Stimulated activated naive CD8-positive, alpha-beta T cell treated with anti-CD3 and anti-CD28 coated beads, Interleukin-15, amount 100 ng/mL, for 72 hours (primary cell): ENCODE data around the gene SIPA1L3.

Experiments used
- ATAC-seq: fragments of 150-1000 bp; cut with Tn5 transposase; 2 replicates; pipeline ENCODE4 v1.10.0; 2021; ENCODE audit warnings: mild to moderate bottlenecking, moderate library complexity
- DNase-seq, 2 donors: peaks; one replicate each; pipeline ENCODE4 v3.0.0; 2021 to 2022
- H3K27ac Mint-ChIP-seq, 2 donors: one replicate each; pipeline ENCODE4 v1.8.0; 2022; ENCODE audit warnings: mild to moderate bottlenecking in 2 of 2, mixed read lengths in 2 of 2, moderate library complexity in 2 of 2
- H3K27me3 Mint-ChIP-seq: one replicate; pipeline ENCODE4 v1.8.0; 2022; ENCODE audit warnings: mixed read lengths
- H3K4me1 Mint-ChIP-seq: one replicate; pipeline ENCODE4 v1.8.0; 2022; ENCODE audit warnings: mild to moderate bottlenecking, mixed read lengths
- H3K4me3 Mint-ChIP-seq, 2 donors: one replicate each; pipeline ENCODE4 v1.8.0; 2022; ENCODE audit warnings: mild to moderate bottlenecking in 2 of 2, mixed read lengths in 2 of 2, moderate library complexity in 1 of 2
- H3K9me3 Mint-ChIP-seq, 2 donors: one replicate each; pipeline ENCODE4 v1.8.0; 2022; ENCODE audit warnings: mixed read lengths in 2 of 2

Gene SIPA1L3

DNA sequence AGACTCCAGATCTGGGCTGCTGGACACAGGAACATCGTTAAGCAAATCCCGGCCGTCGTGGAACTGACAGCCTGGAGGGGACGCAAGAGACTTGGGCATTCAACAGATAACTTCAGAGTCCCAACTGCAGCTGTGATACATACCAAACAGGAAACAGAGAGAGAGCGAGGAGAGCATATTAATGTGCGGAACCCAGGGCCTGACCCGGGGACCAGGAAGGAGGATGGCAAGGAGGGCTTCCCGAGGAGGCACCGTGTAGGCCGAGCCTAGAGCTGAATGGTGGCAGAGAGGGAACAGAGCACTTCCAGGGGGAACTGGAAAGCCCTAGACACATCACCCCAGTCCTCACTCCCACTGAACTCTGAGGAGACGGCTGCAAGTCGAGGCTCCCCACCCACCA lies 68.1 kb downstream of the SIPA1L3 start:
- DNase-seq: no peak
- H3K27me3 Mint-ChIP-seq: no peaks in the 10 kb centered on the region
- no peak for ATAC-seq

GRCh38 chr19:37975596-37976515 lies 68.8 kb downstream of the SIPA1L3 start:
- ATAC-seq: no peak
- H3K27ac Mint-ChIP-seq: no peak overlapping the region
- no peaks in the 10 kb centered on the region for H3K4me1 Mint-ChIP-seq

More for the DNA sequence above, 68.1 kb downstream of the SIPA1L3 start:
- H3K4me3 Mint-ChIP-seq: no peak overlapping the region
- H3K27ac Mint-ChIP-seq: no peak overlapping the region
- H3K4me1 Mint-ChIP-seq: no peaks in the 10 kb centered on the region
- peaks cover 15 to 21% of the 10 kb centered on the region in 2 donors for H3K9me3 Mint-ChIP-seq

GRCh38 chr19:37977391-37977790 lies 70.4 kb downstream of the SIPA1L3 start:
- ATAC-seq (no peak), DNase-seq (no peak)
- Mint-ChIP-seq H3K27me3 (no peaks in the 10 kb centered on the region), H3K4me1 (no peaks in the 10 kb centered on the region), H3K4me3 (no peak overlapping the region), H3K9me3 (peaks cover 0 to under 1% of the 10 kb centered on the region in 2 donors), H3K27ac (no peak overlapping the region)

More at GRCh38 chr19:37975596-37976515, 68.8 kb downstream of the SIPA1L3 start:
- no peak for DNase-seq
- no peaks in the 10 kb centered on the region for H3K27me3 Mint-ChIP-seq
- peaks cover 8 to 14% of the 10 kb centered on the region in 2 donors for H3K9me3 Mint-ChIP-seq
- no peak overlapping the region for H3K4me3 Mint-ChIP-seq

GRCh38 chr19:37977992-37978391 lies 71.0 kb downstream of the SIPA1L3 start:
- ATAC-seq (no peak), DNase-seq (no peak)
- Mint-ChIP-seq H3K4me1 (no peaks in the 10 kb centered on the region), H3K27me3 (no peaks in the 10 kb centered on the region), H3K4me3 (no peak overlapping the region), H3K9me3 (no peaks in the 10 kb centered on the region), H3K27ac (peak overlapping the region in 1 of 2 donors; percentile 25)

GRCh38 chr19:37979547-37980082 lies 72.6 kb downstream of the SIPA1L3 start:
- DNase-seq (no peak), ATAC-seq (no peak)
- H3K9me3 Mint-ChIP-seq: no peaks in the 10 kb centered on the region
- no peaks in the 10 kb centered on the region for H3K4me1 Mint-ChIP-seq
- H3K27me3 Mint-ChIP-seq: no peaks in the 10 kb centered on the region
- no peak overlapping the region for H3K4me3 Mint-ChIP-seq
- no peak overlapping the region for H3K27ac Mint-ChIP-seq

- H3K4me3 Mint-ChIP-seq: no peak overlapping the region
- no peak overlapping the region for H3K27ac Mint-ChIP-seq
- DNase-seq (no peak), ATAC-seq (no peak)
- peaks cover 1% of the 10 kb centered on the region for H3K4me1 Mint-ChIP-seq
- H3K9me3 Mint-ChIP-seq: no peaks in the 10 kb centered on the region
- no peaks in the 10 kb centered on the region for H3K27me3 Mint-ChIP-seq
Observed at GRCh38 chr19:37980419-37981170, 73.6 kb downstream of the SIPA1L3 start.

DNA sequence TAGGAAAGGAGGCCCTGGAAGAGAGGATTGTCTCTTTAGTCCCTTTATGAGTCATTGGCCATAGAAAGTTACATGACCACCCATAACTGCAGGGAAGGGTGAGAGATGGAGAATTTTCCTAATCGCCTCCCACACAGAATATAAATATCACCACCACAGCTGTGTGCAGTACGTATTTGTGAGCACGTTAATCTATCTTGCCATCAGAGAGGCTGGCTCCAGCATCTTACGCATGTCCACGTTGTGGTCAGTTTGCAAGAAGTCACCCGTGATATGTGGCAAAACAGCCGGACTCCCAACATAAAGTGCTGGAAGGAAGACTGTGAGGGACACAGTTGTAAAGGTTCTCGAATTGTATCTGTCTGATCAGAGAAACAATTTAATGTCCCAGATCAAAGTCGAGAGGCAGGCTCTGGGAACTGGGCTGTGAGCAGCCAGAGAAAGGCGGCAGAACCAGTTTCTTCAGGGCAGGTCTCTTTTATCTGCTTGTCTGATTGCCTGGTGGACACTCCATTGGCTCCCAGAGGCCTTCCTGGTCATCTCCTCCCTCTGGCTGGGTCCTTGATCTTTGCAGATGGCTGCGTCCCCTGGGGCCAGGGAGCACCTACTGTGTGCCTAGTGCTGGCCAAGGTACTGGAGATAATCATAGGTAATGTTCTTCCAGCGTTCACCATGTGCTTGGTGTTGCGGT lies 74.9 kb downstream of the SIPA1L3 start:
- no peak for DNase-seq
- Mint-ChIP-seq H3K4me1 (peaks cover 15% of the 10 kb centered on the region), H3K27ac (no peak overlapping the region), H3K4me3 (no peak overlapping the region), H3K9me3 (no peaks in the 10 kb centered on the region), H3K27me3 (no peaks in the 10 kb centered on the region)
- no peak for ATAC-seq

- H3K27me3 Mint-ChIP-seq: no peaks in the 10 kb centered on the region
- H3K4me3 Mint-ChIP-seq: no peak overlapping the region
- DNase-seq (no peak), ATAC-seq (no peak)
- H3K4me1 Mint-ChIP-seq: peaks cover 16% of the 10 kb centered on the region
- no peak overlapping the region for H3K27ac Mint-ChIP-seq
- no peaks in the 10 kb centered on the region for H3K9me3 Mint-ChIP-seq
Observed at GRCh38 chr19:37982655-37983054, 75.6 kb downstream of the SIPA1L3 start.

GRCh38 chr19:37983153-37983552 lies 76.1 kb downstream of the SIPA1L3 start:
- Mint-ChIP-seq H3K4me3 (no peak overlapping the region), H3K27ac (no peak overlapping the region), H3K9me3 (no peaks in the 10 kb centered on the region), H3K4me1 (peaks cover 16% of the 10 kb centered on the region), H3K27me3 (no peaks in the 10 kb centered on the region)
- DNase-seq: no peak
- no peak for ATAC-seq

DNA sequence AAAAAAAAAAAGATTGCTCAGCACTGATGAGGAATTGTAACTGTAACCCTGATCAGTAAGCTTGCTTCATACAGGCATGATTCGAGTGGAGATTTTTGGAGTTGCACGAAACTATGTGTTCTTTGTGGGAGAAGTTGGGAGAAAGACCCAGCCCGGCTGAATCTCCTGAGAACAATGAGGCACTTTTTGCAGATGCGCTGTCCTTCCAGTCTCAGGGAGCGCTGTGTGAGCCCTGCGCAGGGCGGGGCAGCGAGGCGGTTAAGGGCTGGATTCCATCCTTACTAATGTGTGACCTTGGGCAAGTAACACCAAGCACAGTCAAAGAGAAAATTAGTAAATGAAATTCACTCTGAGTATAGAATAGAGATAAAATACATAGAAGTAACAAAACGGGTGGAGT lies 76.9 kb downstream of the SIPA1L3 start:
- no peaks in the 10 kb centered on the region for H3K27me3 Mint-ChIP-seq
- ATAC-seq: no peak
- H3K9me3 Mint-ChIP-seq: no peaks in the 10 kb centered on the region
- H3K27ac Mint-ChIP-seq: no peak overlapping the region
- no peak overlapping the region for H3K4me3 Mint-ChIP-seq
- peaks cover 21% of the 10 kb centered on the region for H3K4me1 Mint-ChIP-seq
- no peak for DNase-seq

DNA sequence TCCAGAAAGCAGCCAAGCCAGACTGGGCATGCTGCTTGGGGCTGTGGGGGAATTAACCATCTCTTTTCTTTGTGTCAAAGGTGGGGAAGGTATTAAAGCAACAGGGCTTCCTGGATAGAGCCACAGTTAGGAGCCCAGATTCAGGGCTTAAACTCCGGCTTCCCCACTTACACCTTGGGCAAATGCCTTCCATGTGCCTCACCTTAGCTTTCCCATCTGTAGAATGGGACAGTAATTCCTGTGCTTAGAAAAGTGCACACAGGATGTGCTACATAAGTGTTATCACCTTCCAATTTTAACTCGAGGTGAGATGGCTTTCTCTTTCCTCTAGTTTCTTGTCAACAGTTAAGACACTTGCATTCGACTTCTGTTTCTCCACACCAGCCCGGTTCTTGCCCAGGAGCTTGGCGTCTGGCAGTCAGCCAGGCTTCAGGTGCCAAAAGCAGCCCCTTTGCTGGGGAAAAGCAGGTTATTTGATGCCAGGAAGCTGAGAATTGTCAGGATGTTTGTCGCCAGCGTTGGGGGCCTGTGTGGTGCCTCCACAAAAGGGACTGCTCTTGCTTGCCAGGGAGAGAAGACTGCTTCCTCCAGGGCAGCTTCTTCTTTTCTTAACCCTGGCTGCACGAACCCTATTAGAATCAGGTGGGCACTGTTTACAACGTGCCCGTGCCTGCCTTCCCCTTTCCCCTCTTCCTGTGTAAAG lies 79.2 kb downstream of the SIPA1L3 start:
- Mint-ChIP-seq H3K4me1 (peaks cover 30% of the 10 kb centered on the region), H3K4me3 (peak overlapping the region in 1 of 2 donors; percentile 26), H3K27ac (peak overlapping the region; percentile 88 to 91), H3K27me3 (no peaks in the 10 kb centered on the region), H3K9me3 (no peaks in the 10 kb centered on the region)
- DNase-seq (no peak), ATAC-seq (no peak)

DNA sequence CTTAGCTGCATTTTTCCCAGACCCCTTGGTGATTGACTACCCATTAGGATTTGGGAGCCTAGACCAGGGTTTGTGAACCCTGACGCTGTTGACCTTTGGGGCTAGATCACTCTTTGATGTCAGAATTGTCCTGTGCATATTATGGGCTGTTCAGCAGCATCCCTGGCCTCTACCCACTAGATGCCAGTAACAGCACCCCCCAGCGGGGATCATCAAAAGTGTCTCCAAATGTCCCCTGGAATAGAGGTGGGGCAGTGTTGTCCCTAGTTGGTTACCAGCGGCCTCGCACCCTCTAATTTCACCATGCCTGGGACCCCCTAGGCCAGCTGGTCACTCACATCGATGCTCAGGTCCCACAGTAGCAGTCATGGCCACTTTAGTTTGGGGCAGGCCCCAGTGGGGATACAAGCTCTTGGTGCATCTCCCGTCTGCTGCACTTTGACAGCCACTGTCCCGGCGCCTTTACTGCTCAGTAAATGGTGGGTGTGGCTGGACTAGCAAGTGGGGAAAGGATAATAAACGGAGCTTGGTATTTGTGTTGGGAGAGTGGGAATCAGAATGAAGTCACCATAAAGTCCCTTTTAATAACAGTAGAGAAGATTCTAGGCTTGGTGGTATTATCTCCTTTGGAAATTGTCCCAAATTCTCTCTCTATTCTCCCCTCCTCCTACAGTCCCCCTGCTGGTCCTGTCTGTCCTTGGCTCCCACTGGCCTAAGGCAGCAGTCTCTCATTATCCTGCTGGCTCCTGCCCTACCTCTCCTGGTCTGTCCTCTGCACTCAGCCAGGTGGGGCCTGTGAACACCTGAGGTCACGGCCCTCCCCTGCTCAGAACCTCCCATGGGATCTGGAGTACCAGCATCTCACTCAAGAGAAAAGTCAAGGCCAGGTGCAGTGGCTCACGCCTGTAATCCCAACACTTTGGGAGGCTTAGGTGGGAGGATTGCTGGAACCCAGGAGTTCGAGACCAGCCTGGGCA lies 80.6 kb downstream of the SIPA1L3 start:
- no peaks in the 10 kb centered on the region for H3K9me3 Mint-ChIP-seq
- H3K27ac Mint-ChIP-seq: peak overlapping the region in 1 of 2 donors; percentile 90
- no peaks in the 10 kb centered on the region for H3K27me3 Mint-ChIP-seq
- no peak overlapping the region for H3K4me3 Mint-ChIP-seq
- no peak for DNase-seq
- no peak for ATAC-seq
- H3K4me1 Mint-ChIP-seq: peaks cover 30% of the 10 kb centered on the region

- no peaks in the 10 kb centered on the region for H3K27me3 Mint-ChIP-seq
- H3K9me3 Mint-ChIP-seq: no peaks in the 10 kb centered on the region
- ATAC-seq (no peak), DNase-seq (no peak)
- no peak overlapping the region for H3K4me3 Mint-ChIP-seq
- H3K27ac Mint-ChIP-seq: peak overlapping the region in 1 of 2 donors; percentile 11
- peaks cover 30% of the 10 kb centered on the region for H3K4me1 Mint-ChIP-seq
Observed at GRCh38 chr19:37988758-37989635, 82.0 kb downstream of the SIPA1L3 start.
